Prostate gland (tissue), 2 donors: ENCODE data around the gene SUPT3H.

ENCODE experiments used
- POLR2A ChIP-seq: fragments of 450-650 bp; IDR thresholded peaks from one replicate; pipeline ENCODE4 v1.6.1; 2016; ENCODE audit warnings: antibody characterized with exemption, mild to moderate bottlenecking
- TF ChIP-seq, protein P1 (sequence below), 4 experiments: fragments of 200-600 bp in 2 of 4; fragments of 450-650 bp in 2 of 4; sonication (generic) in 2 of 4; IDR thresholded peaks; 1 replicate in 3 of 4; 2 replicates in 1 of 4; pipeline ENCODE4 v1.5.1; 2016 to 2019; ENCODE audit warnings: antibody characterized with exemption in 4 of 4, mild to moderate bottlenecking in 2 of 4, moderate library complexity in 2 of 4

DNA sequence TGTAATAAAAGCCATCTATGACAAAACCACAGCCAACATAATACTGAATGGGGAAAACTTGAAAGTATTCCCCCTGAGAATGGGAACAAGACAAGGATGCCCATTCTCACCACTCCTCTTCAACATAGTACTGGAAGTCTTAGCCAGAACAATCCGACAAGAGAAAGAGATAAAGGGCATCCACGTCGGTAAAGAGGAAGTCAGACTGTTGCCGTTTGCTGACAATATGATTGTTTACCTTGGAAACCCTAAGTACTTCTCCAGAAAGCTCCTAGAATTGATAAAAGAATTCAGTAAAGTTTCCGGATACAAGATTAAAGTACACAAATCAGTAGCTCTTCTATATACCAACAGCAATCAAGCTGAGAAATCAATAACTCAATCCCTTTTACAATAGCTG lies 63.6 kb downstream of the SUPT3H start:
- TF ChIP-seq, protein P1, sequence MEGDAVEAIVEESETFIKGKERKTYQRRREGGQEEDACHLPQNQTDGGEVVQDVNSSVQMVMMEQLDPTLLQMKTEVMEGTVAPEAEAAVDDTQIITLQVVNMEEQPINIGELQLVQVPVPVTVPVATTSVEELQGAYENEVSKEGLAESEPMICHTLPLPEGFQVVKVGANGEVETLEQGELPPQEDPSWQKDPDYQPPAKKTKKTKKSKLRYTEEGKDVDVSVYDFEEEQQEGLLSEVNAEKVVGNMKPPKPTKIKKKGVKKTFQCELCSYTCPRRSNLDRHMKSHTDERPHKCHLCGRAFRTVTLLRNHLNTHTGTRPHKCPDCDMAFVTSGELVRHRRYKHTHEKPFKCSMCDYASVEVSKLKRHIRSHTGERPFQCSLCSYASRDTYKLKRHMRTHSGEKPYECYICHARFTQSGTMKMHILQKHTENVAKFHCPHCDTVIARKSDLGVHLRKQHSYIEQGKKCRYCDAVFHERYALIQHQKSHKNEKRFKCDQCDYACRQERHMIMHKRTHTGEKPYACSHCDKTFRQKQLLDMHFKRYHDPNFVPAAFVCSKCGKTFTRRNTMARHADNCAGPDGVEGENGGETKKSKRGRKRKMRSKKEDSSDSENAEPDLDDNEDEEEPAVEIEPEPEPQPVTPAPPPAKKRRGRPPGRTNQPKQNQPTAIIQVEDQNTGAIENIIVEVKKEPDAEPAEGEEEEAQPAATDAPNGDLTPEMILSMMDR (IDR thresholded peaks at IDR 0.05) = no peak
- no peak for TF ChIP-seq POLR2A
